NCI-H2107 treated with DMSO at 0.1 percent for 48 hours (cell line): ENCODE results near the gene ATG13.
A peak's percentile ranks its signal among the peaks of the same experiment; 100 is the strongest.
"Not testable (repeated sequence)": the region's sequence is repeated elsewhere in the genome, so short reads cannot be mapped to it uniquely, and the experiment has no call there.

ENCODE experiments used
- DNase-seq: peaks from one replicate; lab custom pipeline; 2025; ENCODE audit not compliant: unreplicated experiment; lab: John Stamatoyannopoulos, UW

Gene ATG13

DNA sequence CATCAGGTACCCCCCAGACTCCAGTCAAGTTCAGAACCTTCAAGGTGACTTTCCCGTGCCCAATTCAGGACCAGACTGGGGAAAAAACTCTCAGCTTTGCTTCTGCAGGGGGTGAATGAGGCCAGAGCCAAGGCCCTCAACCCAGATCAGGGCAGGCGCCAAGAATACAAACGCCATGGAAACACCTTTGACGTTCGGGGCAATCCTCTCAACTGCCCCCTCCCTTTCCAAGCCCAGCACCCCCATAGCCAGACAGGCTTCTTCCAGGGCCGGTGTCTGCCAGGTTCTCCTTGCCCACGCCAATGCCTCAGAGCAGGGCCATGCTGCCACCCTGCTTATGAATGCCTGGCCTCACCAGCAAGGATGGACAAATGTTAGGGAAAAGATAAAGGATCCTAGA, 77.3 kb downstream of the ATG13 start:
- no peak for DNase-seq

DNA sequence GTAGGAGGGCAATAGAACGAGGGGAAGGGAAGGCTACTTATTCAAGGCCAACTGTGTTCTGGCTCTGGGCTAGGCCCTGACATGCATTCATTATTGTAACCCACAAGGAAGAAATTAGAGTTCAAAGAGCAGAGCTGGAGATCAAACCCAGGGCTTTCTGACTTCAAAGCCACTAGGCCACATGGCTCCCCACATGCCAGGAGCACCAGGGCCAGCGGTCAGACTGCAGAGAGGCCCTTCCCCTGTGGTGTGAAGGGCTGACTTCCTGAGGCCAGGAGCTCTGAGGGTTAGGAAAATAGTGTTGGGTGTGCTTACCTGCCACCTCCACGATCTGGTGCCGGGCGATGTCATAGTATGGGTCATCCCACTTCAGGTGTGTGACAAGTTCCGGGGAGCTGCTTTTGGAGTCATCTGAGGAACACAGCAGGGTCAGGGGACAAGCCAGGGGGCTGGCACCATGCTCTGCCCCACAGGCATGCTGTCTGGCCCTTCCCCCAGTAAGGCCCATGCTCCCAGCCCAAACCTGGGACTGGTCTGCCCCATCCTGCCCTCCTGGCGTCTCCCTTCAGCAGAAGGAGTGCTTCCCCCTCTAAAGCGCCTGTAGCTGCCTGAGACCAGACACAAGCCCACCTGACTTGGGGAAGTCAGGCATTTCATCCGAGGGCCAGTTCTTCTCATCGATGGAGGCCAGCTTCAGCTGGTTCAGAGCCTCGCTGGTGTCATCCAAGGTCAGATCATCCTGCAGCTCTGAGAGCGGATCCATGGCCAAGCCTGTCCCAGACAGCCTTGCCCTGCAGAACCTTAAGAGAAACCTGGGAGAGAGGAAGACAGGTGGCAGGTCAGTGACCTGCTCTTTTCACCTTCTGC, 78.2 kb downstream of the ATG13 start:
- DNase-seq, result no peak

- no peak for DNase-seq
Observed at GRCh38 chr11:46696212-46696558, 78.8 kb downstream of the ATG13 start.

GRCh38 chr11:46697303-46697702, 80.0 kb downstream of the ATG13 start:
- no peak for DNase-seq

- DNase-seq, result no peak
Observed at GRCh38 chr11:46697723-46698122, 80.4 kb downstream of the ATG13 start.

GRCh38 chr11:46698597-46698996, 81.2 kb downstream of the ATG13 start:
- no peak for DNase-seq

GRCh38 chr11:46700241-46701077, 83.1 kb downstream of the ATG13 start, which contains the start of the genes ARHGAP1 and ZNF408:
Gene ARHGAP1 (minus strand): TSS chr11:46700619. CDS start chr11:46696107, 4,512 bp downstream.
Gene ZNF408 (plus strand): TSS chr11:46701031. CDS start chr11:46701048, 17 bp downstream.
- peak; percentile 95 for DNase-seq

GRCh38 chr11:46701078-46701654, 83.8 kb downstream of the ATG13 start:
- DNase-seq, result no peak

DNA sequence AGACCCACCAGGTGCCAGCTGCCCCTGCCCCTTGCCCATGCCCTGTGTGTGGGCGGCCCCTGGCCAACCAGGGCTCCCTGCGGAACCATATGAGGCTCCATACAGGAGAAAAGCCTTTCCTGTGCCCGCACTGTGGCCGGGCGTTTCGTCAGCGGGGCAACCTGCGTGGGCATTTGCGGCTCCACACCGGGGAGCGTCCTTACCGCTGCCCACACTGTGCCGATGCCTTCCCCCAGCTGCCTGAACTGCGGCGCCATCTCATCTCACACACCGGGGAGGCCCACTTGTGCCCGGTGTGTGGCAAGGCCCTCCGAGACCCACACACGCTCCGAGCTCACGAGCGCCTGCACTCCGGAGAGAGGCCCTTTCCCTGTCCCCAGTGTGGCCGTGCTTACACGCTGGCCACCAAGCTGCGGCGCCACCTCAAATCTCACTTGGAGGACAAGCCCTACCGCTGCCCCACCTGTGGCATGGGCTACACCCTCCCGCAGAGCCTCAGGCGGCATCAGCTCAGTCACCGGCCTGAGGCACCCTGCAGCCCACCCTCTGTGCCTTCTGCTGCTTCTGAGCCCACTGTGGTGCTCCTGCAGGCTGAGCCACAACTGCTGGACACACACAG, 87.8 kb downstream of the ATG13 start:
- no peak for DNase-seq

DNA sequence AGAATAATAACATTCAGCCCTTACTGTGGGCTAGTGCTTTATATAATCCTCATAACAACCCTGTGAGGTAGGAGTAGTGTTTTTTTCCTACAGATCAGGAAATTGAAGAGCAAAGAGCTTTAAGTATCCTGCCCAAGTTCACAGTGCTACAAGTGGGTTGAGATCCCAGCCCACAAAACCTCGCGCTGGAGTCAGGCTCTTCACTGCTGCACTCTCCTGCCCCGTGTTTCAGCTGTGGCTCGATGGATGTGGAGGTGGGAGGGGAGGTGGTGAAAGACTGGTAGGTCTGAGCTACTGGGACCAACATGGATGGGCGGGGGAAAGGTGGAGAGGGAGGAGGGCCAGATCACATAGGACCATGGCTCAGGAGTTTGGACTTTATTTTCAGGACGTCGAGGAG, 89.5 kb downstream of the ATG13 start:
- no peak for DNase-seq

DNA sequence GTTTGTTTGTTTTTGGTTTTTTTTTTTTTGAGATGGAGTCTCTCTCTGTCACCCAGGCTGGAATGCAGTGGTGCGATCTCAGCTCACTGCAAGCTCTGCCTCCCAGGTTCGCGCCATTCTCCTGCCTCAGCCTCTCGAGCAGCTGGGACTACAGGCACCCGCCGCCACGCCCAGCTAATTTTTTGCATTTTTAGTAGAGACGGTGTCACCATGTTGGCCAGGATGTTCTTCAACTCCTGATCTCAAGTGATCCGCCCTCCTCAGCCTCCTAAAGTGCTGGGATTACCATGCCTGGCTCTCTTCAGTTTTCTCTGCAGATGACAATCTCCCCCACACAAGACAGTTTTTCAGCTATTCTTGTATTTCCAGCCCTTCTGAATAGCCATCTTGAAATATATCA, 92.0 kb downstream of the ATG13 start:
- not testable (repeated sequence) for DNase-seq

- DNase-seq, result no peak
Observed at GRCh38 chr11:46710821-46711269, 93.5 kb downstream of the ATG13 start.

DNA sequence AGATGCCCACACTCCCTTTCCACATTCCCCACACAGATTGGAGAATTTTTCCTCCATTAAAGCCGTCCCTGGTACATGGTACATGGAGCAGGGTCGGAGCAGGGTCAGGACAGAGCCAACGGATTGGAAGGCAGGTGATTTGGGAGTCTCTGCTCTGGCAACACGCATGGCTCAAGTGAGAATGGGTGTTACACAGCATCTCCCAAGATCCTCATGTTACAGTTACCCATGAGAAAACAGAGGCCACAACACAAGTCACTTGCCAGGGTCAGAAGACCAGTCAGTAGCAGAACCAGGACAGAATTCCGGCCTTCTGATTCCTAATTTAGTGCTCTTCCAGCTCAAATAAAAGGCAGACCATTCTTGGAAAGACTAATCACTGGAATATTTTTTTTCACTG, 94.0 kb downstream of the ATG13 start:
- DNase-seq, result no peak

GRCh38 chr11:46712874-46713576, 95.7 kb downstream of the ATG13 start:
- no peak for DNase-seq

DNA sequence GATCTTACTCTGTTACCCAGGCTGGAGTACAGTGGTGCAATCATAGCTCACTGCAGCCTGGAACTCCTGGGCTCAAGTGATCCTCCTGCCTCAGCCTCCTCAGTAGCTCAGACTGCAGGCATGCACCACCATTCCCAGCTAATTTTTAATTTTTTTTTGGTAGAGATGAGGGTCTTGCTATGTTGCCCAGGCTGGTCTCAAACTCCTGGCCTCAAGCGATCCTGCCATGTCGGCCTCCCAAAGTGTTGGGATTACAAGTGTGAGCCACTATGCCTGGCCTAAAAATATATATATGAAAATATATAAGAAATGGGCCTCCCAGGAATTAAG, 100.4 kb downstream of the ATG13 start:
- DNase-seq, result not testable (repeated sequence)

DNA sequence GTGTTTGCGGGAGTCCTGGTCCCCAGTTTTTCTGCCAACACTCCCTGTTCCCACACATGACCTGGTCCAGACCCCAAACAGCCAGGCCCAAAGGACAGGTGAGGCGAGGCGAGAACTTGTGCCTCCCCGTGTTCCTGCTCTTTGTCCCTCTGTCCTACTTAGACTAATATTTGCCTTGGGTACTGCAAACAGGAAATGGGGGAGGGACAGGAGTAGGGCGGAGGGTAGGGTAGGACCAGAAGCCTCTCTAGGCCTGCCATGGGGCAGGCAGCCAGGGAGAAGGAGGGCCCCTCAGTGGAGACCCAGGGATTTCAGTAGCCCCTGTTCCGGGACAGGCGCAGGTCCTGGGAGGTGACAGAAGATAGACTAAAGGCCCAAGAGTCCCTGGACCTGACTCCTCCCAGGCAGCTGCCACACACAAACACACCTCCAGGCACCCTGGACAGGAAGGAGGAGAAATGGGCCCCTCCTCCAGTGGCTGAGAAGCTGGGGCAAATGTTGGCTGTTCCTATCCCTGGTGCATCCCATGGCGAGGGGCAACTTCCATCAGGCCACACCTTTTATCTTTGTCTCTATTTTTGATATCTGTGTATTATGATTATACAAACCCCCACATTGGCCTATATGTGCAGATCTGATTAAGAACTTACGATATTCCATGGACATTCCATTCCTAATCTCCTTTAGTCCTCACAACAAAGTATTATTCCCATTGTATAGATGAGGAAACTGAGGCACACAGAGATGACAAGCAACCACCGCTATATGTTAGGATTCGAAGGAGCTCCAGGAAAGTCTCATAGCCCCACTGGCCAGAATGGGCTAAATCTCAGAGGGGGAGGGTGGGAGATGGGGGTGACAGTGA, 101.0 kb downstream of the ATG13 start:
- DNase-seq, result no peak

- no peak for DNase-seq
Observed at GRCh38 chr11:46719048-46719542, 101.7 kb downstream of the ATG13 start, which contains the start of gene F2. Gene F2 (plus strand): TSS chr11:46719213. CDS start chr11:46719236, 23 bp downstream.

GRCh38 chr11:46719543-46720218, 102.3 kb downstream of the ATG13 start:
- no peak for DNase-seq

GRCh38 chr11:46721286-46721685, 103.9 kb downstream of the ATG13 start:
- no peak for DNase-seq
